Measurements from ENCODE around the gene TMSB4X. TPM values are rescaled to one million over a fixed set of nuclear protein-coding genes. Genes with fewer than 3 reads are reported as not detected.

TMSB4X gene
- total and polyA plus RNA-seq, 12 donors, result 700 to 3,026 (median 889) TPM

- H3K4me1 ChIP-seq, result peaks cover 0 to 22% (median 9%) of the 10 kb centered on the region in 9 donors
- H3K4me3 ChIP-seq, result no peak overlapping the region
- no peak overlapping the region for H3K27ac ChIP-seq
- no peaks in the 10 kb centered on the region for H3K36me3 ChIP-seq
- intact Hi-C loops (cut with DNase I), result no loop called here
- no peak for DNase-seq
- H3K27me3 ChIP-seq, result peaks cover 0 to 39% (median 0%) of the 10 kb centered on the region in 7 donors
- no peak for ATAC-seq
- no peak for TF ChIP-seq CTCF (IDR thresholded peaks at IDR 0.05)
- 89 to 90% methylated on average over 3 of the region's 3 CpGs for WGBS, 2 donors
- no peaks in the 10 kb centered on the region for H3K9me3 ChIP-seq
Observed at GRCh38 chrX:12991575-12991974, 16.7 kb downstream of the TMSB4X start.

GRCh38 chrX:12992544-12993118 is 17.7 kb downstream of the TMSB4X start:
- 80 to 84% methylated on average over 4 of the region's 4 CpGs for WGBS, 2 donors
- DNase-seq, result no peak
- intact Hi-C loops (cut with DNase I), result no loop called here
- TF ChIP-seq CTCF (IDR thresholded peaks at IDR 0.05), result no peak
- ATAC-seq, result no peak
- Histone ChIP-seq H3K36me3 (no peaks in the 10 kb centered on the region), H3K27ac (peak overlapping the region in 1 of 10 donors; percentile 21), H3K27me3 (peaks cover 0 to 49% (median 0%) of the 10 kb centered on the region in 7 donors), H3K9me3 (no peaks in the 10 kb centered on the region), H3K4me3 (no peak overlapping the region), H3K4me1 (peaks cover 0 to 19% (median 10%) of the 10 kb centered on the region in 9 donors)

DNA sequence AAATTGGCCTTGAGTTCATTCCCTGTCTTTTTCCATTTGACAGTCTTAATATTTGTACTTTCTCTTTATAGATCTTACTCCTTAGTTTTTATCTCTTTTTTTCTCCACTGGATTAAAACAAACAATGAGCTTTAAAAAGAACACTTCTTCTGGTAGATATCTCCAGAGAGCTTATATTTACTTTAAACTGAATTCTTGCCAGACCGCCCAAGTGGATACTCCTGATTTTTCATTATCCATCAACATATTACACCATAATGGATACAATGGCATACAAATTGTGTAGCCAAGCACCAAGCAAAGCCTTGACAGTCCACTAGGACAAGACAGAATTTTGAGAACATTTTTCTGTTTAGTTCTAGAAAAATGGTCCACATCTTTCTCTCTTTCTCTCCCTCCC is 18.9 kb downstream of the TMSB4X start:
- WGBS, 2 donors, result 69 to 97% methylated on average over 1 of the region's 1 CpG
- Histone ChIP-seq H3K9me3 (no peaks in the 10 kb centered on the region), H3K27ac (no peak overlapping the region), H3K27me3 (peaks cover 0 to 58% (median 0%) of the 10 kb centered on the region in 7 donors), H3K36me3 (no peaks in the 10 kb centered on the region), H3K4me1 (peaks cover 0 to 26% (median 10%) of the 10 kb centered on the region in 9 donors), H3K4me3 (no peak overlapping the region)
- DNase-seq, result no peak
- no peak for ATAC-seq
- intact Hi-C loops (cut with DNase I), result no loop called here
- TF ChIP-seq CTCF (IDR thresholded peaks at IDR 0.05), result no peak

DNA sequence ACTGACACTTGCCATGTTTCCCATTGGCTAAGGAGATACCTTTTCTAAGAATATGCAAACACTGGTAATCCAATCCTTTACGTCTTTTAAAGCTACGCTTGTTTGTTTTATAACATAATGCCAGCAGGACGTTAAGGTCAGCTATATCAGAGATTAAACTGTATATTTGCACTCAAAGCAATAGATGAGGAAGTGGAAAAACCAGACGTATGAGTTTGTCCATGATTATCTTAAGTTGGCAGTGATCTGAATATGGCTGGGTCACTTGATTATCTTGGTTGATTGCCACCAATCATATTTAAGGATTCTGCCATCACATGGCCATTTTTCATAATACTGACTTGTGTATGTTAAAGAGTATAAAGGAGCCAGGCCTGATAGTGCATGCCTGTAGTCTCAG is 19.4 kb downstream of the TMSB4X start:
- WGBS, 2 donors, result 82 to 85% methylated on average over 4 of the region's 4 CpGs

More for the DNA sequence above, 19.4 kb downstream of the TMSB4X start:
- H3K27ac ChIP-seq, result no peak overlapping the region
- TF ChIP-seq CTCF (IDR thresholded peaks at IDR 0.05), result no peak
- H3K4me1 ChIP-seq, result peaks cover 0 to 26% (median 6%) of the 10 kb centered on the region in 9 donors
- H3K36me3 ChIP-seq, result no peaks in the 10 kb centered on the region
- no peaks in the 10 kb centered on the region for H3K9me3 ChIP-seq
- intact Hi-C loops (cut with DNase I), result no loop called here
- peaks cover 0 to 57% (median 0%) of the 10 kb centered on the region in 7 donors for H3K27me3 ChIP-seq
- no peak overlapping the region for H3K4me3 ChIP-seq
- DNase-seq, result no peak
- no peak for ATAC-seq
